ENCODE results near the gene FGF7. TPM values are rescaled to one million over a fixed set of nuclear protein-coding genes. Genes with fewer than 3 reads are reported as not detected.

The FGF7 gene
- total and polyA plus RNA-seq, 2 of the 8 experiments (the other 6 are each of a cell fraction or from before 2014, with no cell fraction given), result not detected

DNA sequence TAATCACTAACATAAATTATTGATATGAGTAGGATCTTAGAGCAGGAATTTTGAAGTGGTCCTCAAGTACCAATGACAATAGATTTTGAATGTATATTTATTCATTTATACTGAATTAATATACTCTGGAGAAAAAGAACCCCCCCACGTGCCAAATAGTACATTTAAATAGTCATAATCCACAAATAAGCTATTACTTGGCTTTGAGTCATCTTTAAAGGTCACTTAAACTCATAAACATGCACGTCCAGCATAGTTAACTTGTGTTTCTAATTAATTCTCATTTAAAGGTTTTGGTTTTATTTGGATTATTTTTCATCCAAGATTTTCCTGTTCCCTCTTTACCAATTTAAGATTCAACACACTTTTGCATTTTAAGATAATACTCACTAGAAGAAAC, 35.1 kb downstream of the FGF7 start:
- H3K14ac ChIP-seq (ENCODE audit: insufficient read length), result no peak overlapping the region
- H3K27ac ChIP-seq (ENCODE audit: low read depth, low read length), result no peak overlapping the region
- H3K23ac ChIP-seq (ENCODE audit: insufficient read length), result no peak overlapping the region
- H2BK5ac ChIP-seq (ENCODE audit: low read depth, low read length), result no peak overlapping the region
- no peak overlapping the region for H2BK120ac ChIP-seq (replicated peaks; ENCODE audit: low read depth, low read length)
- no peak overlapping the region for H2BK12ac ChIP-seq (ENCODE audit: low read depth, low read length)
- H4K5ac ChIP-seq (ENCODE audit: insufficient read length, low read depth, low read length), result no peak overlapping the region
- H3K27me3 ChIP-seq (replicated peaks in 1 of 4; ENCODE audit: control insufficient read depth in 3 of 4, extremely low read depth in 1 of 4, insufficient read depth in 3 of 4, low read length in 3 of 4), result no peaks in the 10 kb centered on the region
- DNase-seq (ENCODE audit: low read depth in 1 of 2, low spot score in 2 of 2) (no peak), FAIRE-seq (no peak)
- TF ChIP-seq SP1 (IDR thresholded peaks at IDR 0.05; ENCODE audit: low read depth, low read length), result no peak
- no peak for TF ChIP-seq SP2 (IDR thresholded peaks at IDR 0.05; ENCODE audit: low read length)
- TF ChIP-seq TAF7 (optimal IDR thresholded peaks at IDR 0.05; ENCODE audit: borderline replicate concordance, low read depth, low read length), result no peak
- no peak for TF ChIP-seq SP4 (IDR thresholded peaks at IDR 0.05; ENCODE audit: low read length)
- TF ChIP-seq TAF1 (IDR thresholded peaks at IDR 0.05; ENCODE audit: low read depth, low read length), result no peak
- no peak for TF ChIP-seq JUN (IDR thresholded peaks at IDR 0.05; ENCODE audit: low read depth, low read length)
- TF ChIP-seq KDM1A (IDR thresholded peaks at IDR 0.05; ENCODE audit: borderline replicate concordance, low read length), result no peak
- TF ChIP-seq SIN3A (conservative IDR thresholded peaks at IDR 0.05 in 1 of 2, IDR thresholded peaks at IDR 0.05 in 1 of 2; ENCODE audit: low read depth in 1 of 2, low read length in 2 of 2), result no peak
- TF ChIP-seq, protein P1, sequence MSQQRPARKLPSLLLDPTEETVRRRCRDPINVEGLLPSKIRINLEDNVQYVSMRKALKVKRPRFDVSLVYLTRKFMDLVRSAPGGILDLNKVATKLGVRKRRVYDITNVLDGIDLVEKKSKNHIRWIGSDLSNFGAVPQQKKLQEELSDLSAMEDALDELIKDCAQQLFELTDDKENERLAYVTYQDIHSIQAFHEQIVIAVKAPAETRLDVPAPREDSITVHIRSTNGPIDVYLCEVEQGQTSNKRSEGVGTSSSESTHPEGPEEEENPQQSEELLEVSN (IDR thresholded peaks at IDR 0.05), result no peak
- TF ChIP-seq BACH1 (IDR thresholded peaks at IDR 0.05; ENCODE audit: low read length), result no peak
- no peak for TF ChIP-seq YY1 (IDR thresholded peaks at IDR 0.05; ENCODE audit: low read depth, low read length)
- no peak for TF ChIP-seq SUZ12 (IDR thresholded peaks at IDR 0.05; ENCODE audit: low read length)
- no peak for TF ChIP-seq HDAC6 (IDR thresholded peaks at IDR 0.05; ENCODE audit: low read depth, low read length)
- no peak for TF ChIP-seq CTBP2 (IDR thresholded peaks at IDR 0.05; ENCODE audit: borderline replicate concordance, insufficient read depth, insufficient read length, low read length)
- no peak overlapping the region for H4K8ac ChIP-seq (ENCODE audit: extremely low read depth, insufficient read depth, low read length)
- no peaks in the 10 kb centered on the region for H3K79me1 ChIP-seq (ENCODE audit: low read depth, low read length)
- no peak overlapping the region for H3K18ac ChIP-seq (ENCODE audit: extremely low read depth, low read length)
- no peaks in the 10 kb centered on the region for H3K23me2 ChIP-seq (ENCODE audit: low read depth, low read length)
- H4K20me1 ChIP-seq (replicated peaks in 1 of 2; ENCODE audit: control insufficient read depth in 1 of 2, insufficient read depth in 2 of 2, low read length in 2 of 2), result no peaks in the 10 kb centered on the region
- H3K9ac ChIP-seq (replicated peaks in 1 of 4; ENCODE audit: extremely low read depth in 1 of 4, low read depth in 3 of 4, low read length in 3 of 4), result no peak overlapping the region
- no peaks in the 10 kb centered on the region for H3K79me2 ChIP-seq (ENCODE audit: control insufficient read depth in 1 of 2, insufficient read depth in 2 of 2, low read length in 2 of 2)
- H3K56ac ChIP-seq (replicated peaks; ENCODE audit: insufficient read length, low read depth, low read length), result no peak overlapping the region
- no peak overlapping the region for H2AK5ac ChIP-seq (ENCODE audit: low read depth, low read length)
- H3K4me2 ChIP-seq (ENCODE audit: insufficient read depth in 1 of 2, low read depth in 2 of 2, low read length in 2 of 2), result no peak overlapping the region
- no peak overlapping the region for H3K4ac ChIP-seq (replicated peaks; ENCODE audit: insufficient read length, low read depth, low read length)
- no peak overlapping the region for H2AFZ ChIP-seq (ENCODE audit: low read length)
- no peak overlapping the region for H2BK15ac ChIP-seq (ENCODE audit: low read length)
- H2BK20ac ChIP-seq (ENCODE audit: low read length), result no peak overlapping the region
- no peak overlapping the region for H3K4me3 ChIP-seq (ENCODE audit: extremely low read depth in 1 of 4, insufficient read depth in 2 of 4, low read depth in 3 of 4, low read length in 4 of 4)
- no peak overlapping the region for H4K91ac ChIP-seq (replicated peaks; ENCODE audit: insufficient read length, low read length)
- H3K9me3 ChIP-seq (ENCODE audit: insufficient read depth in 2 of 2, low read depth in 1 of 2, low read length in 1 of 2), result no peaks in the 10 kb centered on the region
- POLR2A ChIA-PET (ENCODE audit: partially characterized antibody), result no interaction called here
- no peaks in the 10 kb centered on the region for H3K36me3 ChIP-seq (ENCODE audit: control insufficient read depth in 2 of 4, insufficient read depth in 4 of 4, low read length in 3 of 4)
- CTCF ChIA-PET (ENCODE audit: partially characterized antibody), result no interaction called here
- H3K4me1 ChIP-seq (replicated peaks in 1 of 4; ENCODE audit: control insufficient read depth in 3 of 4, insufficient read depth in 4 of 4, low read length in 3 of 4), result no peaks in the 10 kb centered on the region
- WGBS, 2 experiments (ENCODE audit: extremely low coverage in 1 of 2, insufficient coverage in 1 of 2, insufficient read length in 1 of 2, insufficient replicate concordance in 2 of 2, low coverage in 1 of 2, low lambda C conversion rate in 2 of 2, missing lambda C conversion rate in 1 of 2), result 73% methylated on average over 2 of the region's 2 CpGs; no CpG with 5 or more reads in 1 of the 2 experiments

Data from H1 (cell line).